Smooth muscle cell (in vitro differentiated cells): ENCODE results near the gene SLC26A6. TPM values are rescaled to one million over a fixed set of nuclear protein-coding genes. Genes with fewer than 3 reads are reported as not detected.

Source experiments
- DNase-seq: peaks from one replicate; lab custom pipeline; 2025; ENCODE audit not compliant: unreplicated experiment; lab: John Stamatoyannopoulos, UW
- H2AFZ ChIP-seq: fragments of 200-600 bp; sonication (generic); 2 replicates; pipeline ENCODE4 v1.6.0; 2016; ENCODE audit warnings: antibody characterized with exemption, low read depth, mild to moderate bottlenecking
- H3F3A ChIP-seq: fragments of 200-600 bp; sonication (generic); 2 replicates; pipeline ENCODE4 v1.6.0; 2017; ENCODE audit warnings: antibody characterized with exemption, low read depth
- H3K27ac ChIP-seq: fragments of 200-600 bp; sonication (generic); 2 replicates; pipeline ENCODE4 v1.5.1; 2016; ENCODE audit warnings: low read depth, mild to moderate bottlenecking
- H3K27me3 ChIP-seq: fragments of 200-600 bp; sonication (generic); 2 replicates; pipeline ENCODE4 v1.6.1; 2016; ENCODE audit warnings: low read depth, mild to moderate bottlenecking
- H3K36me3 ChIP-seq: fragments of 200-600 bp; sonication (generic); 2 replicates; pipeline ENCODE4 v1.5.1; 2016; ENCODE audit warnings: low read depth
- H3K4me1 ChIP-seq: fragments of 200-600 bp; sonication (generic); 2 replicates; pipeline ENCODE4 v1.5.1; 2016; ENCODE audit warnings: low read depth
- H3K4me2 ChIP-seq: fragments of 200-600 bp; sonication (generic); 2 replicates; pipeline ENCODE4 v1.6.0; 2016; ENCODE audit warnings: mild to moderate bottlenecking
- H3K4me3 ChIP-seq: fragments of 200-600 bp; sonication (generic); 2 replicates; pipeline ENCODE4 v1.5.1; 2016; ENCODE audit warnings: mild to moderate bottlenecking
- H3K79me2 ChIP-seq: fragments of 200-600 bp; sonication (generic); 2 replicates; pipeline ENCODE4 v1.6.0; 2016; ENCODE audit warnings: low read depth, mild to moderate bottlenecking
- H3K9ac ChIP-seq: fragments of 200-600 bp; sonication (generic); 2 replicates; pipeline ENCODE4 v1.6.0; 2016; ENCODE audit warnings: low read depth
- H3K9me3 ChIP-seq: fragments of 200-600 bp; sonication (generic); replicated peaks from 2 replicates; pipeline ENCODE4 v1.5.1; 2016; ENCODE audit warnings: low read depth
- H4K20me1 ChIP-seq: fragments of 200-600 bp; sonication (generic); 2 replicates; pipeline ENCODE4 v1.6.0; 2016; ENCODE audit warnings: low read depth
- CTCF ChIP-seq: fragments of 200-600 bp; sonication (generic); IDR thresholded peaks from 2 replicates; pipeline ENCODE4 v1.5.1; 2017; ENCODE audit warnings: borderline replicate concordance, mild to moderate bottlenecking, antibody characterized with exemption; ENCODE audit not compliant: insufficient read depth, poor library complexity, severe bottlenecking
- WGBS: methylation state at CpG from one replicate; pipeline ENCODE4 v1.1.7; 2016; ENCODE audit warnings: low lambda C conversion rate; 5-methylcytosine and 5-hydroxymethylcytosine counted together
- polyA plus RNA-seq: library from polyadenylated mRNA; unstranded; fragments of >200 nt; fragmentation: Nextera tagmentation; extraction: Ambion mirVana; gene quantifications from 2 replicates; pipeline ENCODE4 v1.2.1, GENCODE V29; 2016
- total RNA-seq: library from RNA; depleted of rRNA; stranded (reverse); fragments of >200 nt; gene quantifications from 2 replicates; pipeline ENCODE4 v1.2.3, GENCODE V29; 2014

The SLC26A6 gene
- total and polyA plus RNA-seq, 2 experiments from 2014 or later = 28.4 to 34.8 TPM

GRCh38 chr3:48619541-48620524 is 15.4 kb downstream of the SLC26A6 start:
- TF ChIP-seq CTCF = no peak
- H3K36me3 ChIP-seq = no peaks in the 10 kb centered on the region
- H3K4me3 ChIP-seq = no peak overlapping the region
- H3K4me1 ChIP-seq = peaks cover 11% of the 10 kb centered on the region
- H3K79me2 ChIP-seq = no peaks in the 10 kb centered on the region
- no peaks in the 10 kb centered on the region for H3K27me3 ChIP-seq
- 99% methylated on average over 7 of the region's 7 CpGs for WGBS
- DNase-seq = no peak
- peaks cover 8% of the 10 kb centered on the region for H3F3A ChIP-seq
- peak overlapping the region; percentile 63 for H3K27ac ChIP-seq
- H3K9me3 ChIP-seq = no peaks in the 10 kb centered on the region
- no peak overlapping the region for H2AFZ ChIP-seq
- H3K4me2 ChIP-seq = no peak overlapping the region
- no peak overlapping the region for H3K9ac ChIP-seq
- no peaks in the 10 kb centered on the region for H4K20me1 ChIP-seq

- Histone ChIP-seq H3K4me1 (peaks cover 11% of the 10 kb centered on the region), H3K4me2 (no peak overlapping the region), H3K27me3 (no peaks in the 10 kb centered on the region), H3K79me2 (no peaks in the 10 kb centered on the region), H3K36me3 (no peaks in the 10 kb centered on the region), H3F3A (peaks cover 8% of the 10 kb centered on the region), H3K4me3 (no peak overlapping the region), H3K9me3 (no peaks in the 10 kb centered on the region), H4K20me1 (no peaks in the 10 kb centered on the region), H2AFZ (no peak overlapping the region), H3K27ac (peak overlapping the region; percentile 63), H3K9ac (no peak overlapping the region)
- WGBS = 99% methylated on average over 4 of the region's 4 CpGs
- DNase-seq = no peak
- TF ChIP-seq CTCF = no peak
Measured at GRCh38 chr3:48617559-48617958, 17.7 kb downstream of the SLC26A6 start.

- Histone ChIP-seq H3K4me1 (peaks cover 7% of the 10 kb centered on the region), H2AFZ (no peak overlapping the region), H3K79me2 (peaks cover 4% of the 10 kb centered on the region), H3K9me3 (no peaks in the 10 kb centered on the region), H3K4me3 (no peak overlapping the region), H3K4me2 (no peak overlapping the region), H3K27me3 (peaks cover 15% of the 10 kb centered on the region), H3K9ac (no peak overlapping the region), H3K36me3 (no peaks in the 10 kb centered on the region), H3F3A (peaks cover 3% of the 10 kb centered on the region), H3K27ac (no peak overlapping the region), H4K20me1 (no peaks in the 10 kb centered on the region)
- no peak for TF ChIP-seq CTCF
- no peak for DNase-seq
- WGBS = 69% methylated on average over 3 of the region's 3 CpGs
Measured at GRCh38 chr3:48614044-48614443, 21.2 kb downstream of the SLC26A6 start.

- peaks cover 6% of the 10 kb centered on the region for H3K4me1 ChIP-seq
- H3F3A ChIP-seq = no peaks in the 10 kb centered on the region
- H3K9ac ChIP-seq = no peak overlapping the region
- 92% methylated on average over 1 of the region's 1 CpG for whole genome bisulfite sequencing
- H3K4me3 ChIP-seq = no peak overlapping the region
- no peaks in the 10 kb centered on the region for H3K9me3 ChIP-seq
- DNase-seq = no peak
- H3K27me3 ChIP-seq = peaks cover 15% of the 10 kb centered on the region
- no peaks in the 10 kb centered on the region for H4K20me1 ChIP-seq
- H3K4me2 ChIP-seq = no peak overlapping the region
- no peaks in the 10 kb centered on the region for H3K36me3 ChIP-seq
- H3K27ac ChIP-seq = no peak overlapping the region
- no peak overlapping the region for H2AFZ ChIP-seq
- H3K79me2 ChIP-seq = peaks cover 20% of the 10 kb centered on the region
- TF ChIP-seq CTCF = no peak
Measured at GRCh38 chr3:48612309-48612708, 23.0 kb downstream of the SLC26A6 start.
